Measurements from ENCODE around the gene UROC1. TPM values are rescaled to one million over a fixed set of nuclear protein-coding genes. Genes with fewer than 3 reads are reported as not detected.

Gene UROC1
- total RNA-seq, 1 experiment from 2014 or later: not detected

DNA sequence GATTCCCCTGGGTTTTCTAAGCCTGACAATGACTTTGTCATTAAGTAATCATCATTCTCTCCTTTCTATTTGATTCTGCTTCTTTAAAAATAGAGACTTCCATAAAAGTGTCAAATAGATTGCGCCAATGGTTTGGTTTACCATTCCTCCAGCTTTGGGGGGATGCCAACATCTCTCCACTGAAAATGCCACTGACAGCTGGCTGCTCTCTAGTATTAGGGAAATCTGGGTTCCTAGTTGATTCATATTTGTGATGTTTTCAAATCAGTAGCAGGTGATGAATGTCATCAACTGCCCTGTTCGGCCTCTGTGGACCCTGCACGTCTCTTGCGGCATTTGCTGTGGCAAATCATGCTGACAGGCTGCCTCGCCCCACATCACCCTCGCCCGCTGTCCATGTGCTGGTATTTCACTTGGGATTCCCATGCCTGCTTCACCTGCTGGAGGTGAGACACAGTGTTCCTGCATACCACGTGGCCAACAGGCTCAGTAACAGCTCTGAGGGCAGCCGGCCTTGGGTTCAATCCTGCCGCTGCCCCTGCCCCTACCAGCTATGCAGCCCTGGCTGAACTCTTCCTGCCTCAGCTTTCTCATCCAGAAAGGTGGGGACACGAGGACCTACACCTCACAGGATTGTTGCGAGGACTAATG lies 70.0 kb downstream of the UROC1 start:
- Histone ChIP-seq H3K79me2 (ENCODE audit: low read depth) (no peaks in the 10 kb centered on the region), H3K4me1 (replicated peaks; ENCODE audit: insufficient read depth) (no peaks in the 10 kb centered on the region), H3K4me3 (no peak overlapping the region), H3K9me2 (ENCODE audit: insufficient read depth) (no peaks in the 10 kb centered on the region), H3K27me3 (ENCODE audit: insufficient read depth, low read depth) (no peaks in the 10 kb centered on the region), H3K27ac (no peak overlapping the region), H4K20me1 (ENCODE audit: insufficient read depth) (peaks cover 1% of the 10 kb centered on the region; the same call in 1 of the 2 replicates), H3K36me3 (ENCODE audit: low read depth) (0 out of 2 replicates have a peak, but pooled peaks cover 3% of the 10 kb centered on the region), H3K4me2 (no peak overlapping the region), H3F3A (ENCODE audit: insufficient read depth, low read depth) (no peaks in the 10 kb centered on the region), H3K9me3 (ENCODE audit: insufficient read depth, low read depth) (no peaks in the 10 kb centered on the region), H2AFZ (no peak overlapping the region)
- intact Hi-C loops (cut with micrococcal nuclease; ENCODE audit: unreplicated experiment): no loop called here
- BruUV-seq (replicated peaks): no TSS peak
- no peak for DNase-seq
- ChIA-PET CTCF (no interaction called here), POLR2A (ENCODE audit: unreplicated experiment) (interaction anchor here (0.6 kb wide), 1 partner anchor 24 kb away, joined by 3 read pairs; no protein-coding TSS in a partner anchor)
- no peak for TF ChIP-seq EZH2 (IDR thresholded peaks at IDR 0.05; ENCODE audit: low read depth)
- TF ChIP-seq, protein P1, sequence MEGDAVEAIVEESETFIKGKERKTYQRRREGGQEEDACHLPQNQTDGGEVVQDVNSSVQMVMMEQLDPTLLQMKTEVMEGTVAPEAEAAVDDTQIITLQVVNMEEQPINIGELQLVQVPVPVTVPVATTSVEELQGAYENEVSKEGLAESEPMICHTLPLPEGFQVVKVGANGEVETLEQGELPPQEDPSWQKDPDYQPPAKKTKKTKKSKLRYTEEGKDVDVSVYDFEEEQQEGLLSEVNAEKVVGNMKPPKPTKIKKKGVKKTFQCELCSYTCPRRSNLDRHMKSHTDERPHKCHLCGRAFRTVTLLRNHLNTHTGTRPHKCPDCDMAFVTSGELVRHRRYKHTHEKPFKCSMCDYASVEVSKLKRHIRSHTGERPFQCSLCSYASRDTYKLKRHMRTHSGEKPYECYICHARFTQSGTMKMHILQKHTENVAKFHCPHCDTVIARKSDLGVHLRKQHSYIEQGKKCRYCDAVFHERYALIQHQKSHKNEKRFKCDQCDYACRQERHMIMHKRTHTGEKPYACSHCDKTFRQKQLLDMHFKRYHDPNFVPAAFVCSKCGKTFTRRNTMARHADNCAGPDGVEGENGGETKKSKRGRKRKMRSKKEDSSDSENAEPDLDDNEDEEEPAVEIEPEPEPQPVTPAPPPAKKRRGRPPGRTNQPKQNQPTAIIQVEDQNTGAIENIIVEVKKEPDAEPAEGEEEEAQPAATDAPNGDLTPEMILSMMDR (conservative IDR thresholded peaks at IDR 0.05): no peak

DNA sequence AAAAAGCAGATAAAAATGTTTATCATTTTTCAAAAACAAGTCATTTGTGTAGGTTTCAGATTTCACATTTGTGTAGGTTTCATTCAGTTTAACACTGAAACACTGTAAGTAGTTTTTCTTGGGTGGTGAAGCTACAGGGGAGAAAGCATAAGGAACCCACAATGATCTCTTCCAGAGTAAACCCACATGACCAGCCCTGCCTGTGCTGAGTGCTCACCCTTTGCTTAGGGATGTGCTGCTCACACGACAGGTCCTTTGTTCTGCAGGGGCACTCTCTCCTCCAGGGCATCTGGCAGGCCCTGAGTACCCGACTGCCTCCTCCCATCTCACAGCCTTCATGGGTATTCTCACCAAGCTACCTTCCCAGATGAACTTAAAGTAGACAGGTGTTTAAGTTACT lies 70.8 kb downstream of the UROC1 start:
- no peaks in the 10 kb centered on the region for H3K4me1 ChIP-seq (replicated peaks; ENCODE audit: insufficient read depth)
- H3K9me2 ChIP-seq (ENCODE audit: insufficient read depth): no peaks in the 10 kb centered on the region
- no peaks in the 10 kb centered on the region for H3K9me3 ChIP-seq (ENCODE audit: insufficient read depth, low read depth)
- ChIA-PET CTCF (no interaction called here), POLR2A (ENCODE audit: unreplicated experiment) (interaction anchor here (0.6 kb wide), 1 partner anchor 253 kb away, joined by 5 read pairs; no protein-coding TSS in a partner anchor)
- no peaks in the 10 kb centered on the region for H3K79me2 ChIP-seq (ENCODE audit: low read depth)
- H3F3A ChIP-seq (ENCODE audit: insufficient read depth, low read depth): no peaks in the 10 kb centered on the region
- no TSS peak for BruUV-seq (replicated peaks)
- peaks cover 4% of the 10 kb centered on the region; the same call in 1 of the 2 replicates for H4K20me1 ChIP-seq (ENCODE audit: insufficient read depth)
- H3K4me3 ChIP-seq: no peak overlapping the region
- no peak overlapping the region for H3K4me2 ChIP-seq
- H3K27me3 ChIP-seq (ENCODE audit: insufficient read depth, low read depth): no peaks in the 10 kb centered on the region
- intact Hi-C loops (cut with micrococcal nuclease; ENCODE audit: unreplicated experiment): no loop called here
- no peak overlapping the region for H2AFZ ChIP-seq
- no peak for TF ChIP-seq EZH2 (IDR thresholded peaks at IDR 0.05; ENCODE audit: low read depth)
- TF ChIP-seq, protein P1 (conservative IDR thresholded peaks at IDR 0.05): no peak
- no peaks in the 10 kb centered on the region for H3K36me3 ChIP-seq (ENCODE audit: low read depth)
- no peak overlapping the region for H3K27ac ChIP-seq
- no peak for DNase-seq

DNA sequence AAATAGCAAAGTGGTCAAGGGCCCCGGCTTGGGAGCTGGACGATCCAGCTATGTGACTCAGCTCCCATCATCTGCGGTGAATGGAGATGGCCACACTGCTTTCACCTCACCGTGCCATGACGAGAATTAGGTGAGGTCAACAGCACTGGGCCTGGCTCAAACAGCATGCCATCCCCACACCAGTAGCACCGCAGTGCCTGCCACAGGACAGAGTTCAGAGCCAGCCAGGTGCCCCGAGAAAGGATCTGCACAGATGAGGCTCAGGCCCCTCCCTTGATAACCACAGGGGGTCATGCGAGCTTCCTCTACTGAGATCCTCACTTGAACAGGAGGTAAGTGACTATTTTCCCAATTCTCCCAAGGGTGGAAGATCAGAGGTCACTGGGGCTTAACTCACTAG lies 71.3 kb downstream of the UROC1 start:
- Histone ChIP-seq H3K79me2 (ENCODE audit: low read depth) (no peaks in the 10 kb centered on the region), H3K9me2 (ENCODE audit: insufficient read depth) (no peaks in the 10 kb centered on the region), H3K9me3 (ENCODE audit: insufficient read depth, low read depth) (no peaks in the 10 kb centered on the region), H3F3A (ENCODE audit: insufficient read depth, low read depth) (no peaks in the 10 kb centered on the region), H3K4me2 (no peak overlapping the region), H3K36me3 (ENCODE audit: low read depth) (no peaks in the 10 kb centered on the region), H2AFZ (no peak overlapping the region), H3K4me1 (replicated peaks; ENCODE audit: insufficient read depth) (no peaks in the 10 kb centered on the region), H4K20me1 (ENCODE audit: insufficient read depth) (peaks cover 4% of the 10 kb centered on the region; the same call in 1 of the 2 replicates), H3K27me3 (ENCODE audit: insufficient read depth, low read depth) (no peaks in the 10 kb centered on the region), H3K27ac (no peak overlapping the region), H3K4me3 (no peak overlapping the region)
- intact Hi-C loops (cut with micrococcal nuclease; ENCODE audit: unreplicated experiment): no loop called here
- ChIA-PET CTCF (no interaction called here), POLR2A (ENCODE audit: unreplicated experiment) (interaction anchor here (0.6 kb wide), 1 partner anchor 253 kb away, joined by 5 read pairs; no protein-coding TSS in a partner anchor)
- TF ChIP-seq, protein P1 (conservative IDR thresholded peaks at IDR 0.05): no peak
- TF ChIP-seq EZH2 (IDR thresholded peaks at IDR 0.05; ENCODE audit: low read depth): no peak
- no peak for DNase-seq
- BruUV-seq (replicated peaks): no TSS peak

Measured in PC-9 (cell line).